Osteoblast (primary cell): ENCODE results near the gene EPB42. TPM values are rescaled to one million over a fixed set of nuclear protein-coding genes. Genes with fewer than 3 reads are reported as not detected.
A peak's percentile ranks its signal among the peaks of the same experiment; 100 is the strongest.

ENCODE experiments used
- DNase-seq: peaks from one replicate; pipeline ENCODE4 v3.0.0; 2011; ENCODE audit warnings: low spot score, mixed read lengths; ENCODE audit not compliant: insufficient read length; ENCODE audit errors: missing footprints
- H2AFZ ChIP-seq: 2 replicates; pipeline ENCODE4 v1.6.0; 2011; ENCODE audit warnings: mild to moderate bottlenecking, low read length
- H3K27ac ChIP-seq: 2 replicates; pipeline ENCODE4 v1.5.1; 2011; ENCODE audit warnings: mild to moderate bottlenecking, low read depth, low read length, moderate library complexity
- H3K27me3 ChIP-seq: 2 replicates; pipeline ENCODE4 v1.6.0; 2012; ENCODE audit warnings: mild to moderate bottlenecking, control low read depth, inconsistent platforms, low read length, moderate library complexity; ENCODE audit not compliant: insufficient read depth
- H3K36me3 ChIP-seq: 2 replicates; pipeline ENCODE4 v1.5.1; 2011; ENCODE audit warnings: mild to moderate bottlenecking, low read length, control low read depth, moderate library complexity; ENCODE audit not compliant: insufficient read depth
- H3K4me1 ChIP-seq: 2 replicates; pipeline ENCODE4 v1.5.1; 2011; ENCODE audit warnings: mild to moderate bottlenecking, low read length, control low read depth, moderate library complexity; ENCODE audit not compliant: insufficient read depth
- H3K4me2 ChIP-seq: 2 replicates; pipeline ENCODE4 v1.6.0; 2011; ENCODE audit warnings: mild to moderate bottlenecking, low read length; ENCODE audit not compliant: insufficient read depth
- H3K4me3 ChIP-seq: fragments of 200-600 bp; sonication (generic); 3 replicates; pipeline ENCODE4 v1.5.1; 2012; ENCODE audit warnings: mild to moderate bottlenecking, low read length, inconsistent platforms; ENCODE audit not compliant: insufficient read depth
- H3K79me2 ChIP-seq: 2 replicates; pipeline ENCODE4 v1.6.0; 2012; ENCODE audit warnings: mild to moderate bottlenecking, low read length, control low read depth, inconsistent platforms; ENCODE audit not compliant: insufficient read depth
- H3K9me3 ChIP-seq: 2 replicates; pipeline ENCODE4 v1.5.1; 2011; ENCODE audit warnings: low read depth, low read length, control low read depth
- H4K20me1 ChIP-seq: 2 replicates; pipeline ENCODE4 v1.6.0; 2012; ENCODE audit warnings: mild to moderate bottlenecking, low read length, control low read depth; ENCODE audit not compliant: insufficient read depth
- total RNA-seq: library from RNA; depleted of rRNA; stranded (reverse); fragments of >200 nt; gene quantifications from 2 replicates; pipeline ENCODE4 v1.2.3, GENCODE V29; 2012
- TF ChIP-seq, protein P1 (sequence below): IDR thresholded peaks from 2 replicates; pipeline ENCODE4 v1.5.1; 2011; ENCODE audit warnings: mild to moderate bottlenecking, low read depth, low read length, moderate library complexity; ENCODE audit errors: extremely low read depth

EPB42 gene
- total RNA-seq, 1 donor, result not detected

GRCh38 chr15:43209059-43209824 is 11.6 kb downstream of the EPB42 start:
- H3K4me2 ChIP-seq, result no peak overlapping the region

GRCh38 chr15:43208052-43209002 is 12.5 kb downstream of the EPB42 start:
- no peak for DNase-seq
- TF ChIP-seq, protein P1, sequence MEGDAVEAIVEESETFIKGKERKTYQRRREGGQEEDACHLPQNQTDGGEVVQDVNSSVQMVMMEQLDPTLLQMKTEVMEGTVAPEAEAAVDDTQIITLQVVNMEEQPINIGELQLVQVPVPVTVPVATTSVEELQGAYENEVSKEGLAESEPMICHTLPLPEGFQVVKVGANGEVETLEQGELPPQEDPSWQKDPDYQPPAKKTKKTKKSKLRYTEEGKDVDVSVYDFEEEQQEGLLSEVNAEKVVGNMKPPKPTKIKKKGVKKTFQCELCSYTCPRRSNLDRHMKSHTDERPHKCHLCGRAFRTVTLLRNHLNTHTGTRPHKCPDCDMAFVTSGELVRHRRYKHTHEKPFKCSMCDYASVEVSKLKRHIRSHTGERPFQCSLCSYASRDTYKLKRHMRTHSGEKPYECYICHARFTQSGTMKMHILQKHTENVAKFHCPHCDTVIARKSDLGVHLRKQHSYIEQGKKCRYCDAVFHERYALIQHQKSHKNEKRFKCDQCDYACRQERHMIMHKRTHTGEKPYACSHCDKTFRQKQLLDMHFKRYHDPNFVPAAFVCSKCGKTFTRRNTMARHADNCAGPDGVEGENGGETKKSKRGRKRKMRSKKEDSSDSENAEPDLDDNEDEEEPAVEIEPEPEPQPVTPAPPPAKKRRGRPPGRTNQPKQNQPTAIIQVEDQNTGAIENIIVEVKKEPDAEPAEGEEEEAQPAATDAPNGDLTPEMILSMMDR, result no peak
- Histone ChIP-seq H3K36me3 (no peaks in the 10 kb centered on the region), H3K4me2 (no peak overlapping the region), H3K9me3 (no peaks in the 10 kb centered on the region), H3K27ac (no peak overlapping the region), H4K20me1 (no peaks in the 10 kb centered on the region), H2AFZ (no peak overlapping the region), H3K79me2 (no peaks in the 10 kb centered on the region), H3K4me3 (no peak overlapping the region), H3K27me3 (peaks cover 38% of the 10 kb centered on the region), H3K4me1 (peaks cover 6% of the 10 kb centered on the region)

More at GRCh38 chr15:43209059-43209824, 11.6 kb downstream of the EPB42 start:
- H4K20me1 ChIP-seq, result no peaks in the 10 kb centered on the region
- no peak overlapping the region for H3K27ac ChIP-seq
- TF ChIP-seq, protein P1, result peak; percentile 18
- H3K27me3 ChIP-seq, result peaks cover 38% of the 10 kb centered on the region
- DNase-seq, result no peak
- H3K9me3 ChIP-seq, result no peaks in the 10 kb centered on the region
- no peak overlapping the region for H2AFZ ChIP-seq
- no peak overlapping the region for H3K4me3 ChIP-seq
- H3K36me3 ChIP-seq, result no peaks in the 10 kb centered on the region
- H3K4me1 ChIP-seq, result peaks cover 3% of the 10 kb centered on the region
- no peaks in the 10 kb centered on the region for H3K79me2 ChIP-seq

- no peak overlapping the region for H3K4me2 ChIP-seq
- H3K36me3 ChIP-seq, result no peaks in the 10 kb centered on the region
These were observed 13.8 kb downstream of the EPB42 start for GRCh38 chr15:43207024-43207423.

More at GRCh38 chr15:43207024-43207423, 13.8 kb downstream of the EPB42 start:
- no peak overlapping the region for H3K4me3 ChIP-seq
- no peak overlapping the region for H2AFZ ChIP-seq
- peaks cover 6% of the 10 kb centered on the region for H3K4me1 ChIP-seq
- peaks cover 39% of the 10 kb centered on the region for H3K27me3 ChIP-seq
- H3K9me3 ChIP-seq, result no peaks in the 10 kb centered on the region
- no peaks in the 10 kb centered on the region for H4K20me1 ChIP-seq
- H3K27ac ChIP-seq, result no peak overlapping the region
- no peak for DNase-seq
- no peaks in the 10 kb centered on the region for H3K79me2 ChIP-seq
- TF ChIP-seq, protein P1, result no peak
